NCI-H2196 treated with DMSO at 0.1 percent for 48 hours (cell line): ENCODE results near the gene CCDC172.

ENCODE experiments used
- DNase-seq: peaks from one replicate; lab custom pipeline; 2025; ENCODE audit not compliant: unreplicated experiment; lab: John Stamatoyannopoulos, UW

The CCDC172 gene

DNA sequence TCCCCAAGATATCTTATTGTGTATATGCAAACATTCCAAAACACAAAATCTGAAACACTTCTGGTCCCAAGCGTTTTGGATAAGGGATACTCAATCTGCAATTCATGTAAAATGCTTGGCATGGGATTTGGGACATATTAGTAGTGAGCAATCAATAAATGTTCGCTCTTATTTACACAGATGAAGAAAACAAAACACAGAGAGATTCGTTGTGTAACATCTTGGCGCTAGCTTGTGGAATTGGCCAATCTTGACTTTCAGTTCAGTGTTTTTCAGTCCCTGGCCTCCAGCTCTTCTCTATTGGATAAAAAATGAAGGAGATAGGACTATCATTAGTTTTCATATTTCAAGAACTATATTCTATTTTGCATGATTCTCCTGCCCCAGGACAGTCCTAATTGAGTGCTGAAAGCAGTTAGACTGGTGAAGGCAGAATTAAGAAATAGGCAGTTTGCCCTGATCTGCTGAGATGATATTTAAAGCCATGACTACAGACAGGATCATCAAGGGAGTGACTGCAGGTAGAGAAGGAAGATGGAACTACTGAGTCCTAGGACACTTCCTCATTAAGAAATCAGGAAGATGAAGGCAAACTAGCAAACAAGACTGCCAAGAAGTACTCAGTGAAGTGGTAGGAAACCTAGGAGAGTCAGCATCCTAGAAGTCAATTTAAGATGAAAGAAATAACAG lies 105.2 kb downstream of the CCDC172 start:
- DNase-seq, result no peak
